Measurements from ENCODE around the gene SOX2.

Gene SOX2

GRCh38 chr3:181723625-181724191, 12.0 kb downstream of the SOX2 start:
- DNase-seq: no peak

- peak in 1 of 6 experiments; percentile 7 for DNase-seq
These were observed 12.7 kb downstream of the SOX2 start for GRCh38 chr3:181724192-181724965.

- no peak for DNase-seq
These were observed 13.5 kb downstream of the SOX2 start for GRCh38 chr3:181725131-181725731.

GRCh38 chr3:181725830-181726229, 14.1 kb downstream of the SOX2 start:
- no peak for DNase-seq

- peak in 1 of 6 experiments; percentile 5 for DNase-seq
These were observed 14.9 kb downstream of the SOX2 start for GRCh38 chr3:181726351-181727330.

- DNase-seq: no peak
These were observed 15.8 kb downstream of the SOX2 start for GRCh38 chr3:181727341-181728032.

GRCh38 chr3:181728470-181729340, 17.0 kb downstream of the SOX2 start:
- DNase-seq: no peak

GRCh38 chr3:181729341-181729869, 17.7 kb downstream of the SOX2 start:
- DNase-seq: no peak

- DNase-seq: no peak
These were observed 18.6 kb downstream of the SOX2 start for GRCh38 chr3:181730316-181730715.

- no peak for DNase-seq
These were observed 19.2 kb downstream of the SOX2 start for GRCh38 chr3:181730934-181731333.

GRCh38 chr3:181735911-181736310, 24.2 kb downstream of the SOX2 start:
- no peak for DNase-seq

GRCh38 chr3:181738551-181738950, 26.8 kb downstream of the SOX2 start:
- DNase-seq: no peak

GRCh38 chr3:181739628-181740027, 27.9 kb downstream of the SOX2 start:
- no peak for DNase-seq

GRCh38 chr3:181741417-181741816, 29.7 kb downstream of the SOX2 start:
- no peak for DNase-seq

GRCh38 chr3:181752202-181752671, 40.5 kb downstream of the SOX2 start:
- DNase-seq: no peak

GRCh38 chr3:181753391-181753790, 41.7 kb downstream of the SOX2 start:
- DNase-seq: no peak

- DNase-seq: no peak
These were observed 44.2 kb downstream of the SOX2 start for GRCh38 chr3:181755959-181756358.

- no peak for DNase-seq
These were observed 45.0 kb downstream of the SOX2 start for GRCh38 chr3:181756645-181757297.

GRCh38 chr3:181757694-181758306, 46.1 kb downstream of the SOX2 start:
- no peak for DNase-seq

GRCh38 chr3:181761906-181762305, 50.2 kb downstream of the SOX2 start:
- DNase-seq: no peak
